ENCODE measurements around the gene TMUB2.
A peak's percentile ranks its signal among the peaks of the same experiment; 100 is the strongest.
"Not testable (repeated sequence)": the region's sequence is repeated elsewhere in the genome, so short reads cannot be mapped to it uniquely, and the experiment has no call there.

The TMUB2 gene

GRCh38 chr17:44221084-44221861, 34.5 kb downstream of the TMUB2 start:
- peak; percentile 68 for DNase-seq

GRCh38 chr17:44221862-44222111, 35.0 kb downstream of the TMUB2 start:
- no peak for DNase-seq

GRCh38 chr17:44222112-44222869, 35.5 kb downstream of the TMUB2 start:
- DNase-seq: peak; percentile 59

- no peak for DNase-seq
Observed at GRCh38 chr17:44223541-44224071, 36.8 kb downstream of the TMUB2 start.

- DNase-seq: no peak
Observed at GRCh38 chr17:44229090-44229489, 42.3 kb downstream of the TMUB2 start.

GRCh38 chr17:44230140-44230539, 43.4 kb downstream of the TMUB2 start:
- no peak for DNase-seq

GRCh38 chr17:44232061-44232460, 45.3 kb downstream of the TMUB2 start:
- DNase-seq: no peak

- DNase-seq: no peak
Observed at GRCh38 chr17:44233582-44233981, 46.8 kb downstream of the TMUB2 start.

GRCh38 chr17:44235583-44235936, 48.8 kb downstream of the TMUB2 start:
- no peak for DNase-seq

GRCh38 chr17:44236444-44236991, 49.7 kb downstream of the TMUB2 start:
- no peak for DNase-seq

GRCh38 chr17:44237886-44238285, 51.1 kb downstream of the TMUB2 start:
- DNase-seq: not testable (repeated sequence)

GRCh38 chr17:44241106-44241624, 54.4 kb downstream of the TMUB2 start:
- no peak for DNase-seq
